ENCODE measurements around the gene MGAT1. TPM values are rescaled to one million over a fixed set of nuclear protein-coding genes. Genes with fewer than 3 reads are reported as not detected.
"Not testable (repeated sequence)": the region's sequence is repeated elsewhere in the genome, so short reads cannot be mapped to it uniquely, and the experiment has no call there.

The MGAT1 gene
- total RNA-seq, 1 donor from 2014 or later: 116 TPM

GRCh38 chr5:180790020-180790419, 12.6 kb downstream of the MGAT1 start:
- H3K4me1 Mint-ChIP-seq (ENCODE audit: low read depth, unreplicated experiment): peaks cover 32% of the 10 kb centered on the region
- H3K36me3 ChIP-seq (ENCODE audit: insufficient read depth, low read length): peaks cover 7% of the 10 kb centered on the region

GRCh38 chr5:180788651-180789410, 13.8 kb downstream of the MGAT1 start:
- not testable (repeated sequence) for H3K9me3 Mint-ChIP-seq (ENCODE audit: unreplicated experiment)

More at GRCh38 chr5:180790020-180790419, 12.6 kb downstream of the MGAT1 start:
- Histone ChIP-seq H3K79me2 (ENCODE audit: insufficient read depth, low read length) (peaks cover 64% of the 10 kb centered on the region), H3K4me3 (ENCODE audit: insufficient read depth, low read depth, low read length) (no peak overlapping the region), H2AFZ (ENCODE audit: low read depth, low read length) (no peak overlapping the region), H3K4me1 (ENCODE audit: insufficient read depth, low read length) (peaks cover 33% of the 10 kb centered on the region), H3K27me3 (ENCODE audit: insufficient read depth, low read length) (no peaks in the 10 kb centered on the region), H3K27ac (ENCODE audit: low read depth, low read length) (no peak overlapping the region), H3K4me2 (ENCODE audit: low read length) (no peak overlapping the region), H3K9me3 (ENCODE audit: insufficient read depth, low read depth, low read length) (no peaks in the 10 kb centered on the region), H3K9ac (ENCODE audit: low read length) (no peak overlapping the region), H4K20me1 (ENCODE audit: insufficient read depth, low read length) (peaks cover 59% of the 10 kb centered on the region)
- Mint-ChIP-seq H3K27me3 (ENCODE audit: low read depth, unreplicated experiment) (no peaks in the 10 kb centered on the region), H3K4me3 (ENCODE audit: unreplicated experiment) (no peak overlapping the region), H3K9me3 (ENCODE audit: unreplicated experiment) (no peaks in the 10 kb centered on the region), H3K27ac (ENCODE audit: unreplicated experiment) (no peak overlapping the region), H3K36me3 (ENCODE audit: low read depth, unreplicated experiment) (peaks cover 16% of the 10 kb centered on the region)
- FAIRE-seq: no peak
- DNase-seq (ENCODE audit: low read depth): no peak
- TF ChIP-seq CTCF (IDR thresholded peaks at IDR 0.05; ENCODE audit: insufficient read depth, low read depth, low read length) (no peak), EZH2 (IDR thresholded peaks at IDR 0.05; ENCODE audit: insufficient read depth, low read length) (no peak)

GRCh38 chr5:180787711-180788431, 14.7 kb downstream of the MGAT1 start:
- peak; percentile 32 for DNase-seq (ENCODE audit: low read depth)
- H2AFZ ChIP-seq (ENCODE audit: low read depth, low read length): no peak overlapping the region
- H4K20me1 ChIP-seq (ENCODE audit: insufficient read depth, low read length): peaks cover 39% of the 10 kb centered on the region
- H3K4me3 ChIP-seq (ENCODE audit: insufficient read depth, low read depth, low read length): no peak overlapping the region
- Mint-ChIP-seq H3K4me1 (ENCODE audit: low read depth, unreplicated experiment) (peaks cover 41% of the 10 kb centered on the region), H3K27ac (ENCODE audit: unreplicated experiment) (peak overlapping the region; percentile 94), H3K36me3 (ENCODE audit: low read depth, unreplicated experiment) (peaks cover 12% of the 10 kb centered on the region), H3K27me3 (ENCODE audit: low read depth, unreplicated experiment) (no peaks in the 10 kb centered on the region), H3K4me3 (ENCODE audit: unreplicated experiment) (peak overlapping the region; percentile 40), H3K9me3 (ENCODE audit: unreplicated experiment) (no peaks in the 10 kb centered on the region)
- H3K36me3 ChIP-seq (ENCODE audit: insufficient read depth, low read length): peaks cover 7% of the 10 kb centered on the region
- H3K27ac ChIP-seq (ENCODE audit: low read depth, low read length): peak overlapping the region; percentile 96
- H3K79me2 ChIP-seq (ENCODE audit: insufficient read depth, low read length): peaks cover 43% of the 10 kb centered on the region
- TF ChIP-seq EZH2 (IDR thresholded peaks at IDR 0.05; ENCODE audit: insufficient read depth, low read length) (no peak), CTCF (IDR thresholded peaks at IDR 0.05; ENCODE audit: insufficient read depth, low read depth, low read length) (no peak)
- H3K4me2 ChIP-seq (ENCODE audit: low read length): peak overlapping the region; percentile 80
- peak overlapping the region; percentile 78 for H3K9ac ChIP-seq (ENCODE audit: low read length)
- peaks cover 33% of the 10 kb centered on the region for H3K4me1 ChIP-seq (ENCODE audit: insufficient read depth, low read length)
- H3K9me3 ChIP-seq (ENCODE audit: insufficient read depth, low read depth, low read length): no peaks in the 10 kb centered on the region
- no peaks in the 10 kb centered on the region for H3K27me3 ChIP-seq (ENCODE audit: insufficient read depth, low read length)
- no peak for FAIRE-seq

More at GRCh38 chr5:180788651-180789410, 13.8 kb downstream of the MGAT1 start:
- not testable (repeated sequence) for FAIRE-seq; H3K9ac ChIP-seq (ENCODE audit: low read length); H2AFZ ChIP-seq (ENCODE audit: low read depth, low read length); H3K4me2 ChIP-seq (ENCODE audit: low read length); H3K27me3 Mint-ChIP-seq (ENCODE audit: low read depth, unreplicated experiment); DNase-seq (ENCODE audit: low read depth); H3K9me3 ChIP-seq (ENCODE audit: insufficient read depth, low read depth, low read length); H3K27ac Mint-ChIP-seq (ENCODE audit: unreplicated experiment); H3K4me3 ChIP-seq (ENCODE audit: insufficient read depth, low read depth, low read length); H3K4me3 Mint-ChIP-seq (ENCODE audit: unreplicated experiment); H3K36me3 ChIP-seq (ENCODE audit: insufficient read depth, low read length); H3K27me3 ChIP-seq (ENCODE audit: insufficient read depth, low read length)
- Mint-ChIP-seq H3K4me1 (ENCODE audit: low read depth, unreplicated experiment) (peaks cover 37% of the 10 kb centered on the region), H3K36me3 (ENCODE audit: low read depth, unreplicated experiment) (peaks cover 14% of the 10 kb centered on the region)
- H3K79me2 ChIP-seq (ENCODE audit: insufficient read depth, low read length): peaks cover 52% of the 10 kb centered on the region
- peaks cover 48% of the 10 kb centered on the region for H4K20me1 ChIP-seq (ENCODE audit: insufficient read depth, low read length)
- peaks cover 33% of the 10 kb centered on the region for H3K4me1 ChIP-seq (ENCODE audit: insufficient read depth, low read length)
- peak overlapping the region; percentile 96 for H3K27ac ChIP-seq (ENCODE audit: low read depth, low read length)

All from astrocyte (in vitro differentiated cells and primary cell).